ENCODE results near the gene SGCB. TPM values are rescaled to one million over a fixed set of nuclear protein-coding genes. Genes with fewer than 3 reads are reported as not detected.

The SGCB gene
- total RNA-seq, 1 donor from 2014 or later, result 30.1 TPM

DNA sequence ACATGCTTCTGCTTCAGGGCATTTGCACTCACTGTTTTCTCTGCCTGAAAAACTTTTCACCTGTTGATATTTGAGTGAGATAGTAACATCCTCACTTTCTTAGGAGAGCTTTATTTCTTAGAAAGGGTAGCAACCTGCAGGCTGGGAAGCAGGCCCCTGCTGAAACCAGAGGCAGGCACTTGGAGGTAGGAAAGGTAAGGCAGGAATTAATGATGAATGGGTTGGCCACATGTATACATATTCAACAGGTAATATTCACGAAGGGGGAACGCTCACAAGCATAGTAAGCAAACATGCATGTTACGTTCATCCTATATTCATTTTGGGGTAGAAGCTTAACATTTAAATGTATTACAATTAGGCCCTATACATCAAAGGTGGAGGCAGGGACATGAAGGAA, 16.2 kb upstream of the SGCB start:
- Mint-ChIP-seq H3K27ac (no peak overlapping the region), H3K36me3 (ENCODE audit: insufficient read depth) (no peaks in the 10 kb centered on the region), H3K4me1 (ENCODE audit: low read depth) (peaks cover 4% of the 10 kb centered on the region), H3K9me3 (ENCODE audit: low read depth) (no peaks in the 10 kb centered on the region), H3K27me3 (peaks cover 30% of the 10 kb centered on the region), H3K4me3 (ENCODE audit: low read depth) (no peak overlapping the region)
- no peak for DNase-seq (ENCODE audit: low spot score, unreplicated experiment)
- TF ChIP-seq, protein P1, sequence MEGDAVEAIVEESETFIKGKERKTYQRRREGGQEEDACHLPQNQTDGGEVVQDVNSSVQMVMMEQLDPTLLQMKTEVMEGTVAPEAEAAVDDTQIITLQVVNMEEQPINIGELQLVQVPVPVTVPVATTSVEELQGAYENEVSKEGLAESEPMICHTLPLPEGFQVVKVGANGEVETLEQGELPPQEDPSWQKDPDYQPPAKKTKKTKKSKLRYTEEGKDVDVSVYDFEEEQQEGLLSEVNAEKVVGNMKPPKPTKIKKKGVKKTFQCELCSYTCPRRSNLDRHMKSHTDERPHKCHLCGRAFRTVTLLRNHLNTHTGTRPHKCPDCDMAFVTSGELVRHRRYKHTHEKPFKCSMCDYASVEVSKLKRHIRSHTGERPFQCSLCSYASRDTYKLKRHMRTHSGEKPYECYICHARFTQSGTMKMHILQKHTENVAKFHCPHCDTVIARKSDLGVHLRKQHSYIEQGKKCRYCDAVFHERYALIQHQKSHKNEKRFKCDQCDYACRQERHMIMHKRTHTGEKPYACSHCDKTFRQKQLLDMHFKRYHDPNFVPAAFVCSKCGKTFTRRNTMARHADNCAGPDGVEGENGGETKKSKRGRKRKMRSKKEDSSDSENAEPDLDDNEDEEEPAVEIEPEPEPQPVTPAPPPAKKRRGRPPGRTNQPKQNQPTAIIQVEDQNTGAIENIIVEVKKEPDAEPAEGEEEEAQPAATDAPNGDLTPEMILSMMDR (IDR thresholded peaks at IDR 0.05; ENCODE audit: unreplicated experiment), result no peak

DNA sequence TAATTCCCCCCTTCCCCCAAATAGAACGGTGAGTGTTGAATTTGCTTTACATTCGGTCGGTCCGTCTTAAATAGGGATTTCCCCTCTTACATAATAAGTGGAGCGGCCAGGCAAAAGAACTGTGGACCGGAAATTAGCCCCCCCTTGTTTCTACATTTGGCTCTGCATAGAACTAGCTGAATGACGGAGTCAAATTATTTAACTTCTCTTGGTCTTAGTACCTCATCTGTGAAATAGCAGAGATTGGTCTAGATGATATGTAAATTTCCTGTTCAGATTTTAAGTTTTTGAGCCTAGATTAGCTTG, 14.3 kb upstream of the SGCB start:
- H3K36me3 Mint-ChIP-seq (ENCODE audit: insufficient read depth), result no peaks in the 10 kb centered on the region
- TF ChIP-seq, protein P1 (IDR thresholded peaks at IDR 0.05; ENCODE audit: unreplicated experiment), result no peak
- no peak for DNase-seq (ENCODE audit: low spot score, unreplicated experiment)
- H3K4me1 Mint-ChIP-seq (ENCODE audit: low read depth), result peaks cover 4% of the 10 kb centered on the region
- H3K4me3 Mint-ChIP-seq (ENCODE audit: low read depth), result peak overlapping the region; percentile 85
- no peak overlapping the region for H3K27ac Mint-ChIP-seq
- peaks cover 36% of the 10 kb centered on the region for H3K27me3 Mint-ChIP-seq
- H3K9me3 Mint-ChIP-seq (ENCODE audit: low read depth), result no peaks in the 10 kb centered on the region

GRCh38 chr4:52051615-52052474, 13.7 kb upstream of the SGCB start:
- no peaks in the 10 kb centered on the region for H3K36me3 Mint-ChIP-seq (ENCODE audit: insufficient read depth)
- peaks cover 6% of the 10 kb centered on the region for H3K4me1 Mint-ChIP-seq (ENCODE audit: low read depth)
- peak overlapping the region; percentile 93 for H3K27ac Mint-ChIP-seq
- DNase-seq (ENCODE audit: low spot score, unreplicated experiment), result peak; percentile 60
- peak overlapping the region; percentile 85 for H3K4me3 Mint-ChIP-seq (ENCODE audit: low read depth)
- no peaks in the 10 kb centered on the region for H3K9me3 Mint-ChIP-seq (ENCODE audit: low read depth)
- TF ChIP-seq, protein P1 (IDR thresholded peaks at IDR 0.05; ENCODE audit: unreplicated experiment), result no peak
- peaks cover 36% of the 10 kb centered on the region for H3K27me3 Mint-ChIP-seq

- Mint-ChIP-seq H3K27ac (peak within 1 kb of the TSS; percentile 93), H3K9me3 (ENCODE audit: low read depth) (no peaks in the 10 kb centered on the region), H3K27me3 (peaks cover 36% of the 10 kb centered on the region), H3K4me1 (ENCODE audit: low read depth) (peaks cover 6% of the 10 kb centered on the region), H3K36me3 (ENCODE audit: insufficient read depth) (no peaks in the 10 kb centered on the region), H3K4me3 (ENCODE audit: low read depth) (peak within 1 kb of the TSS; percentile 85)
- peak; percentile 15 for DNase-seq (ENCODE audit: low spot score, unreplicated experiment)
- TF ChIP-seq, protein P1 (IDR thresholded peaks at IDR 0.05; ENCODE audit: unreplicated experiment), result no peak
These were observed 13.1 kb upstream of the SGCB start, which contains the start of gene SPATA18 for GRCh38 chr4:52051213-52051614. Gene SPATA18, plus strand, starts transcription at chr4:52051304. Its CDS starts 401 bp downstream, at chr4:52051705.

DNA sequence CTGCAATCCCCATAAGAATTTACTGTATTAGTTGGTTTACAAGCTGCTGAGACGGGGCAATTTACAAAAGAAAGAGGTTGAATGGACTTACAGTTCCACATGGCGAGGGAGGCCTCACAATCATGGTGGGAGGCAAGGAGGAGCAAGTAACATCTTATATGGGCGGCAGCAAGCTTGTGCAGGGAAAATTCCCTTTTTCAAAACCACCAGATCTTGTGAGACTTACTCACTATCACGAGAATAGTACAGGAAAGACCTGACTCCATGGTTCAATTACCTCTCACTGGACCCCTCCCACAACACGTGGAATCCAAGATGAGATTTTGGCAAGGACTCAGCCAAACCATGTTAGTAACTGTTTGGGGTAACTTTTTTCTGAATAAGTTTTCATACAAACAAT, 11.2 kb upstream of the SGCB start:
- Mint-ChIP-seq H3K4me3 (ENCODE audit: low read depth) (no peak overlapping the region), H3K36me3 (ENCODE audit: insufficient read depth) (no peaks in the 10 kb centered on the region), H3K27me3 (peaks cover 34% of the 10 kb centered on the region), H3K4me1 (ENCODE audit: low read depth) (peaks cover 6% of the 10 kb centered on the region), H3K27ac (no peak overlapping the region), H3K9me3 (ENCODE audit: low read depth) (no peaks in the 10 kb centered on the region)
- DNase-seq (ENCODE audit: low spot score, unreplicated experiment), result no peak
- TF ChIP-seq, protein P1 (IDR thresholded peaks at IDR 0.05; ENCODE audit: unreplicated experiment), result no peak
